Urinary bladder (tissue), 4 donors: Measurements from ENCODE around the gene MPST. TPM values are rescaled to one million over a fixed set of nuclear protein-coding genes. Genes with fewer than 3 reads are reported as not detected.
"Not testable (repeated sequence)": the region's sequence is repeated elsewhere in the genome, so short reads cannot be mapped to it uniquely, and the experiment has no call there.

Experiments used
- DNase-seq: peaks from one replicate; pipeline ENCODE4 v3.0.0-alpha.2; 2015; ENCODE audit errors: extremely low spot score
- H3K27ac ChIP-seq: one replicate; pipeline ENCODE4 v1.5.1; 2013; ENCODE audit warnings: low read depth, mild to moderate bottlenecking, moderate library complexity
- H3K36me3 ChIP-seq: one replicate; pipeline ENCODE4 v1.6.1; 2013; ENCODE audit warnings: mild to moderate bottlenecking, moderate library complexity; ENCODE audit not compliant: insufficient read depth
- H3K4me1 ChIP-seq: one replicate; pipeline ENCODE4 v1.6.1; 2013; ENCODE audit warnings: mild to moderate bottlenecking, moderate library complexity; ENCODE audit not compliant: insufficient read depth
- H3K4me3 ChIP-seq: one replicate; pipeline ENCODE4 v1.5.1; 2013; ENCODE audit warnings: low read depth, low read length
- WGBS: extraction: QIAGEN DNeasy Blood & Tissue Kit; methylation state at CpG from one replicate; pipeline ENCODE4 v1.1.7; 2013; 5-methylcytosine and 5-hydroxymethylcytosine counted together
- polyA plus RNA-seq: library from polyadenylated mRNA; stranded (reverse); fragments of 200-250 nt; gene quantifications from one replicate; pipeline ENCODE4 v1.2.3, GENCODE V29; 2013
- total RNA-seq: library from RNA; depleted of rRNA; stranded (reverse); fragments of >200 nt; gene quantifications from one replicate; pipeline ENCODE4 v1.2.3, GENCODE V29; 2014
- donor health status: healthy with polysubstance abuse.
- donor health status: healthy.

The MPST gene
- total and polyA plus RNA-seq, 2 donors = 44.1 to 123 TPM

DNA sequence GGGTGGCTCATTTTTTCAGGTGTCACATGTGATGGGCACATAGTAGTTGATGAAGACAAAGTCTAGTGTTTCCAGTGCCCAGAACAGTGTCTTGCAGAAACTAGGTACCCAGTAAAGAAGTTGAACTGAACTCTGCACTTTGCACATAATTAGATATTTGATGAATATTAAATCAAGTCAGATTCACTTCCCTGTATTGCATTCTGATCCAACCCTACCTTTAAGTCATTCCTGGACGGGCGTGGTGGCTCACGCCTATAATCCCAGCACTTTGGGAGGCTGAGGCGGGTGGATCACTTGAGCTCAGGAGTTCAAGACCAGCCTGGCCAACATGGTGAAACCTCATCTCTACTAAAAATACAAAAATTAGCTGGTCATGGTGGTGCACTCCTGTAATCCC is 30.5 kb upstream of the MPST start:
- 88% methylated on average over 4 of the region's 4 CpGs for WGBS

DNA sequence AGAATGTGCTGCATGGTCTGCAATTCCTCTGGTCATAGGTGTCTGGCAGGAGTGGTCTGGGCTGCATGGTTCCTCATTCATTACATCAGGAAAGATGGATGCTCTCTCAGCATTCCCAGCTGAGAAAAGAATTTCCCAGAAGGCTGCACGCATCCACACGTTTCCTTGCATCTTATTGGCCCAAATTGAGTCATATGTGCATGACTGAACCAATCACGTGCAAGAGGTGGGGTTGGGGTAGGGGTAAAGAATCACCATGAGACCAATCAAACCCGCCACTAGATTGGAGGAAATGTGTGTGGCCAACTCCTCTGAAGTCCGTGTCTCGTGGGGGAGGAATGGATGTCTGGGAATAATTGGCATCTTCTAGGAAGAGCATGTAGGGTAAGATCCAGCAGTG is 29.1 kb upstream of the MPST start:
- H3K4me1 ChIP-seq = no peaks in the 10 kb centered on the region
- no peak overlapping the region for H3K4me3 ChIP-seq
- WGBS = 77% methylated on average over 6 of the region's 6 CpGs
- H3K27ac ChIP-seq = no peak overlapping the region
- no peaks in the 10 kb centered on the region for H3K36me3 ChIP-seq
- DNase-seq = no peak

More for the DNA sequence above, 30.5 kb upstream of the MPST start:
- DNase-seq, H3K27ac ChIP-seq, H3K4me1 ChIP-seq, H3K36me3 ChIP-seq, H3K4me3 ChIP-seq: not testable (repeated sequence)

DNA sequence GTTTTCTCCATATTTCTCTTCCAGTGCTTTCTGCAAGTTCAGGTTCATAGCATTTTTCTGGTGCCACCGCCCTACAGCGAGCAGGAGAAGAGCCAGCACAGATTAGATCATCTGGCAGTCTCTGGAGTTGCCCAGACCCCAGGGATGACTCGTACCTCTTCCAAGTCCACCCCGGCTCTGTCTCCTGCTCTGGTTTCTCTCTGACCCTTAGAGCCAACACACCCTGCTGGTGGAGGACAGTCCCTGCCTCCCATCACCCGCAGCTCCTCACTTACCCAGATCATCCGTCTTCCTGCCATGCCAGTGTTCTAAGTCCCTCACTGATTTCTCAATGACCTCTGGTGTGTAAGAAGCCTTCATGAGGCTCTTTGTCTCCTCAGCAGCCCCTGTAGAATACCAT is 28.3 kb upstream of the MPST start:
- H3K4me3 ChIP-seq = no peak overlapping the region
- WGBS = 59% methylated on average over 6 of the region's 6 CpGs
- no peak overlapping the region for H3K27ac ChIP-seq
- no peak for DNase-seq
- no peaks in the 10 kb centered on the region for H3K4me1 ChIP-seq
- no peaks in the 10 kb centered on the region for H3K36me3 ChIP-seq

DNA sequence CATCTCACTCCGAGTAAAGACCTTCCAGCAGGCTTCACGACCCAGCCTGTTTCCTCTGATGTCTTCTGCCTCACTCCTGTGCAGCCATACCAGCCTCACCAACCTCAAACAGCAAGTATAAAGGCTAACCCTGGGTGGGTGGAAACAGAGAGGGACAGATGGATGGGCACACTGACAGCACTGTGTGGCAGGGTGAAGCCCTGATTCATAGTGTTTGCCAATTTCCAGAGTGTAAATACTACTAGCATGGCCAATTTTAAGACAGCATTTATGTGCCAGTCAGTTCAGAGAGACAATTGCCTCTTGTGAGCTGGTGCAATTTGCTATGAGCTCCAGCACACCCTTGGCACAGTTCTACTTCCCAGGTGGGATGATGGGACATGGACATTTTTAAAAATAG is 21.8 kb upstream of the MPST start:
- H3K27ac ChIP-seq = no peak overlapping the region
- no peaks in the 10 kb centered on the region for H3K36me3 ChIP-seq
- no peak for DNase-seq
- 77% methylated on average over 2 of the region's 2 CpGs for WGBS
- H3K4me3 ChIP-seq = no peak overlapping the region
- H3K4me1 ChIP-seq = no peaks in the 10 kb centered on the region

DNA sequence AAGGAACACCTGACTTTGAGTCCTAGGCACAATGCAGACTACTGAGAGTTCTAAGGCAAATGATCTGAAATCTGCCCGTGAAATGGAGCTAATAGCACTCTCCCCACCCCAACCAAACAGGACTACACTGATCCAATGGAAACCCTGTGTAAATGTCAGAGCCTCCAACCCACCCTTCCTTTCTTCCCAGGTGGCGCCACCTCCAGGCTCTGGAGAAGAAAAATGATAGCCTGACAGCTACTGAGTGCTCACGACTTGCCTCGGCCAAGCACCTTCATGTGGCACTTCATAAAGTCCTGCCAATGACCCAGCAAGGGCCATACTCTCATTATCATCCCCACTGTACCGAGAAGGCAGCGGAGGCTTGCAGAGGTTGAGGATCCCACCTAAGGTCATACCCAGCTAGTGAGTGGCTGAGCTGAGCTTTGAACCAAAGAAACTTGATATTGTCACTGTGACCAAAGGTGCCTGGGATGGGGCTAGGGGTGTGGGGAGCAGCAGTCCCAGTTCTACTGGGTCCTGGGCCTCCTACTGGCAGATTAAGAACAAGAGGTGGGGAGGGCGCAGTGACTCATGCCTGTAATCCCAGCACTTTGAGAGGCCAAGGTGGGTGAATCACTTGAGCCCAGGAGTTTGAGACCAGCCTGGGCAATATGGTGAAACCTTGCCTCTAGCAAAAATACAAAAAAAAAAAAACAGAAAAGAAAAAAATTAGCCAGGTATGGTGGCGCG is 20.8 kb upstream of the MPST start:
- Histone ChIP-seq H3K4me3 (no peak overlapping the region), H3K36me3 (no peaks in the 10 kb centered on the region), H3K4me1 (no peaks in the 10 kb centered on the region), H3K27ac (no peak overlapping the region)
- 68% methylated on average over 9 of the region's 9 CpGs for WGBS
- no peak for DNase-seq

DNA sequence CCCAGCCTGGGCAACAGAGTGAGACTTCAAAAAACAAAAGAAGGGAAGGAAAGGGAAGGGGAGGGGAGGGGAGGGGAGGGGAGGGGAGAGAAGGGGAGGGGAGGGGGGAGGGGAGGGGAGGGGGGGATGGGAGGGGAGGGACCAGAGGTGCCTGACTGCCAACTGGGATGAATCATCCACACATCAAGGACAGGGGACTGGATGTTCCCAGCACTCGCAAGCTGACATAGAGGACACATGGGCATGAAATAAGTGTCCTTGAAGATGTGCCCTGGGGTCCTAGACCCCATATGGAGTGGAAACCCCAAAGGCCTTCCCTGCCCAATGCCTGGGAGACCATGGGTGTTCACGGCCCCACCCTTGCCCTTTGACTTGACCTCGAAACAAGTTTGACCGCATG is 20.1 kb upstream of the MPST start:
- no peak for DNase-seq
- 90% methylated on average over 4 of the region's 4 CpGs for WGBS

DNA sequence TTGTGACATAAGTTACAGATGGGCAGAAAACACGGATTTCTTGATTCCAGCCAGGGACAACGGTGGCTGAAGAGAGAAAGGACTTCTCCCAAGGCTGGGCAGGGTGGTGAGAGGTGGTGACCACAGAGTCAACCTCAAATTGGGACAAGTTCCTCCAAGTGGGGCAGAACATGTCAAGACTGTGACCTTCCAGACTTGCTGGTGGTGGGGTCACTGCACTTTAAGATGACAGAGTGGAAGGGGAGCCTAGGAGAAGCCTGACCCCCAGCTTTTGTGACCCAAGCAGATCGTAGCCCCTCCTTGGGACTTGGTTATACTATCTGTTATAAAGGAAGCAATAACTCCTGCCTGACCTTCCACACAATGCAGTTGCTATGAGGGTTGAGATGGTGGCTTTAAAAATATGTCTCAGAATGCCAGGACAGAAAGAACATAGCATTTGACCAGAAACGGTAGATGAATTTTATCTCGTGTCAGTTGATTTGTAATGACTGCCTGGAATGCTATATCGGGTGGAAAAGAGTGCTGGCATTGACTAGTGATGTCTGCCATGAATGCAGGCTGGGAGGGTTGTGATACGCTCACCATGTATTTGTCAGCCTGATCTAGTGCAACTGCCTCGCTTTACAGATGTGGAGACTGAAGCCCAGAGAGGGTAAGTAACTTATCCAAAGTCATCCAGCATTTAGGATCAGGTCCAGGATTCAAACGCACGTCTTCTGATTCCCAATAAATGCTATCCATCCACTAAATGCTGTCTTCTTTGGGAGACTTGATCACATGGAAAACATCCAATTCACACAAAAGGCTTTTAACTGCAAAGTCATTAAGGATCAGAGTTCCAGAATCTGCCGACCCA is 18.6 kb upstream of the MPST start:
- no peak for DNase-seq

More for the DNA sequence above, 20.1 kb upstream of the MPST start:
- Histone ChIP-seq H3K36me3 (no peaks in the 10 kb centered on the region), H3K27ac (no peak overlapping the region), H3K4me1 (no peaks in the 10 kb centered on the region), H3K4me3 (no peak overlapping the region)

DNA sequence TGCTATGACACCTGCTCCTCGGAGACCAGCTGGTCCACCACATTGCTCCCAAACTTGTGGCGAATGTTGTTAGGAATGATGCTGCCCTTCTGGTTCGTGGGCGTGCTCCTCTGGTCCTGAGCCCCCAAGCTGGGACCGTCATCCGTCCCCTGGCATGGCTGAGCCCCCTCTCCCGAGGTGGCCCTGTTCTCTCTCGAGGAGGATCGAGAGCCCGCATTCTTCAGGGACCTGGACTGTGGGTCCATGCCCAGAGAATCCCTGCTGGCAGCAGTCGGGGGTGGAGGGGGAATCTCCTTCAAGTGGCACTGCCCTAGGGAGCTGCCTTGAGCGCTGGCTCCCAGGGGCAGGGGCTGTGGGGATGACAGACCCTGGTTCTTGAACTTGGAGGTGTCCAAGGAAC is 17.7 kb upstream of the MPST start:
- 87% methylated on average over 12 of the region's 12 CpGs for WGBS
- no peak for DNase-seq
- Histone ChIP-seq H3K4me3 (no peak overlapping the region), H3K36me3 (no peaks in the 10 kb centered on the region), H3K27ac (no peak overlapping the region), H3K4me1 (no peaks in the 10 kb centered on the region)

More for the DNA sequence above, 18.6 kb upstream of the MPST start:
- Histone ChIP-seq H3K4me1 (no peaks in the 10 kb centered on the region), H3K36me3 (no peaks in the 10 kb centered on the region), H3K27ac (no peak overlapping the region), H3K4me3 (no peak overlapping the region)
- WGBS = 61% methylated on average over 11 of the region's 11 CpGs

DNA sequence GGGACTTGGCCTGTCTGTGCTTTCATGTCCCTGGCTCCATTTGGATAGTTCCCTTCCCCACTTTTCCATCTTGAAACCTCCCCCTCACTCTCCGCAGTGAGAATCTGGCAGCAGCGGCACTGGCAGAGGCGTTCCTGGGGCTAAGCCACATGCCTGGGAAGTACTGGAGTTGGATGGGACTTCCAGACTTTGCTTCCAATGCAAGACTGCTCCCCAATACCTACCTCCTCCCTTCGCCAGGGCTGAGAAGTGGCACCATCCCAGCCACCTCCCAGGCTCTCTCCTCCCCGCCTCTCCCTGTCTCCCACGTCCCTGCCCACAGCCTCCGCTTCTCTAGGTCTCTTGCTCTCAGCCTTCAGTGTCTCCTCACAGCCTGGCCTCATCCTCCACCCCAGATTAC is 16.9 kb upstream of the MPST start:
- 83% methylated on average over 7 of the region's 7 CpGs for WGBS
- no peak overlapping the region for H3K27ac ChIP-seq
- no peaks in the 10 kb centered on the region for H3K4me1 ChIP-seq
- no peak overlapping the region for H3K4me3 ChIP-seq
- DNase-seq = no peak
- H3K36me3 ChIP-seq = no peaks in the 10 kb centered on the region

DNA sequence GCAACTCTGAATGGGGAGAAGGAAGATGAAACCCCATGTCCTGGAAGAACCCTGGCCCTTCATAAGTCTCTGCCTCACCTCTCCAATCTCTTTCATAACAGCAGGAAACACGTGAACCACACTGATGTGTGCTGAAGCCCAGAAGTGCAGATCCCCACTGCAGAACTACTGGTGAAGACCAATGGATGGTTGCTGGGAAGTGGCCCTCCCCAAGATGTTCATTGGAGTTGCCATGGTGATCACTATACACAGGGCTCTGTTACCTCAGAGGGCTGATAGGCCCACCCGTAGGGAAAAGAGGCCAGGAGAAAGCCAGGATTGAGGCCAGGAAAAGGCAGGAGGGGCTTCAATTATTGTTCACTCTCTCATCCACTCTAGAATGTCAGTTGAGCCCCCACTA is 11.9 kb upstream of the MPST start:
- WGBS = 30% methylated on average over 2 of the region's 2 CpGs

DNA sequence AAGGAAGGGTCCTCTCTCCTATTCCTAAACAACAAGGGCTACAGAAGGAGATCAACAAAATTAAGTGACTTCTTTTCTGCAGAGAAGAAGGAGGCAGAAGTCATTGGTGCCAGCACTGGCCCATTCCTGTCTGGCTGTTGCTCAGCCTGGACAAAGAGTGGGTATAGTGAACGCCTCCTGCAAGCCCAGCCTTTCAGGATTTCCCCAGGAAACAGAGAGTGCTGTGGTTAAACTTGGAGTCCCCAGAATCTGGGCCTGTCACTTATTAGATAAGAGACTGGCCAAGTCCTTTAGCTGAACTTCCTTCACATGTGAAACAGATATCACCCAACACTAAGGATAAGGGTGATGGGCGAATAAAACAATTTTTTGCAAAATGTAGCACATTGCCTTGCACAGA is 11.2 kb upstream of the MPST start:
- no peaks in the 10 kb centered on the region for H3K4me1 ChIP-seq
- H3K27ac ChIP-seq = no peak overlapping the region
- no peak overlapping the region for H3K4me3 ChIP-seq
- H3K36me3 ChIP-seq = no peaks in the 10 kb centered on the region
- WGBS = 67% methylated on average over 2 of the region's 2 CpGs
- no peak for DNase-seq

More for the DNA sequence above, 11.9 kb upstream of the MPST start:
- no peak for DNase-seq
- no peak overlapping the region for H3K4me3 ChIP-seq
- no peak overlapping the region for H3K27ac ChIP-seq
- no peaks in the 10 kb centered on the region for H3K36me3 ChIP-seq
- no peaks in the 10 kb centered on the region for H3K4me1 ChIP-seq

DNA sequence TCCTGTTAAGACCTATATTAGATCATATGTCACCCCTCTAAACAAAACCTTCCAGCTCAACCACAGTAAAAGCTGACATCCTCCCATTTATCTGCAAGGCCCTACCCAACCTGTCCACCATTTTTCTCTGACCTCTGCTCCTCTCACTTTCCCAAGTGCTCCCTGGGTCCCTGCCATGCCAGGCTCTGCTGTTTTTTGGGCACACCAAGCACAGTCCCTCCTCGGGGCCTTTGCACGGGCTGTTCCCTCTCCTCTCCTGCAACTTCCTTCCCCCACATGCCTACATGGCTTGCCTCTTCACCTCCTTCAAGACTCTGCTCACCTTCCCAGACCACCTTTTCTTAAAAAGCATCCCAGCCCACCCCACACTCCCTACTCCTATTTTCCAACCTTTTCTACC is 10.1 kb upstream of the MPST start:
- WGBS = 95% methylated on average over 2 of the region's 2 CpGs
- no peak overlapping the region for H3K27ac ChIP-seq
- DNase-seq = no peak
- H3K4me3 ChIP-seq = no peak overlapping the region
- no peaks in the 10 kb centered on the region for H3K4me1 ChIP-seq
- H3K36me3 ChIP-seq = no peaks in the 10 kb centered on the region

DNA sequence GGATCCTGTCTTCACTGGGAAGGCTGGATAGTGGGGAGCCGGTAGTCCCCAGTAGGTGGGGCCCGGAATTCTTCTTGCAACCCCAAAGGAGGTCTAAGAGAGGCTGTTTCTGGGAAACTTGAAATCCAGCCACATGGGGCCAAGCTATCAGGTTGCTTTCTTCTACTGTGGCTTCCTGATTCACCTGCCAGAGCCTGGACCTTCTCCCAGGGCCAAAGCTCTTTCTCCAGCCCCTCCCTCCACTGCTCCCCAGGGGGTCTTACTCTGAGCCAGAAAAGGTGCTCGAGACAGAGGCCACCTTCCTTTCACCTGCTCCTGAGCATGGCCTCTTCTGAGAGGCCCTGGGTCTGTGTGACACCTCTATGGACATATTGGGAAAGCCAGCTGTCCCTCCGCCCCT is 9.4 kb upstream of the MPST start:
- Histone ChIP-seq H3K36me3 (no peaks in the 10 kb centered on the region), H3K4me1 (no peaks in the 10 kb centered on the region), H3K4me3 (no peak overlapping the region), H3K27ac (no peak overlapping the region)
- no peak for DNase-seq
- WGBS = 87% methylated on average over 4 of the region's 4 CpGs

DNA sequence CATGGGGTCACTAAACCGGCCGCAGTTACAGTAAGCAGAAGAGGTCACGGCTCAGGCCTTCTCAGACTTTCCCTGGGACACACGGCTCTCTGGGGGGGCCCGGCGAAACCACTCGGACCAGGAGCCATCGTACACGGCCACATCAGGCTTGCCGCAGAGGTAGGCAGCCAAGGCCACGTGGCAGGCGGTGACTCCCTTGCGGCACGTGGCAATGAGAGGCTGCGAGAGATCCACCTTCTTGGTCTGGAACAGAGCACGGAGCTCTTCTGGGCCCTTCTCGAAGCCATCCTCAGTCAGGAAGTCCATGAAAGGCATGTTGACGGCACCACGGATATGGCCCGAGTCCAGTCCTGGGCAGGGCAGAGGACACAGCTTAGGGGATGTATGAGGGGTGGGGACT is 8.6 kb upstream of the MPST start:
- Histone ChIP-seq H3K4me3 (no peak overlapping the region), H3K27ac (no peak overlapping the region), H3K4me1 (no peaks in the 10 kb centered on the region), H3K36me3 (no peaks in the 10 kb centered on the region)
- 85% methylated on average over 20 of the region's 20 CpGs for WGBS
- DNase-seq = no peak
